GM18502 (cell line): ENCODE results near the gene RALGAPA2.

Experiments
- ATAC-seq: cut with Tn5 transposase; IDR thresholded peaks from one replicate; pipeline ENCODE4 v1.9.1; 2021; ENCODE audit warnings: mild to moderate bottlenecking; ENCODE audit not compliant: unreplicated experiment, poor library complexity

Gene RALGAPA2

GRCh38 chr20:20415321-20415720, 297.1 kb downstream of the RALGAPA2 start:
- ATAC-seq, result no peak

GRCh38 chr20:20414640-20415220, 297.7 kb downstream of the RALGAPA2 start:
- no peak for ATAC-seq

GRCh38 chr20:20413810-20414281, 298.6 kb downstream of the RALGAPA2 start:
- no peak for ATAC-seq

GRCh38 chr20:20412750-20413149, 299.7 kb downstream of the RALGAPA2 start:
- no peak for ATAC-seq

GRCh38 chr20:20411836-20412235, 300.6 kb downstream of the RALGAPA2 start:
- no peak for ATAC-seq

- ATAC-seq, result no peak
Observed at GRCh38 chr20:20411402-20411801, 301.0 kb downstream of the RALGAPA2 start.

GRCh38 chr20:20410678-20411077, 301.8 kb downstream of the RALGAPA2 start:
- ATAC-seq, result no peak

GRCh38 chr20:20409331-20409730, 303.1 kb downstream of the RALGAPA2 start:
- no peak for ATAC-seq

GRCh38 chr20:20407891-20408805, 304.3 kb downstream of the RALGAPA2 start:
- no peak for ATAC-seq

- no peak for ATAC-seq
Observed at GRCh38 chr20:20406306-20406705, 306.1 kb downstream of the RALGAPA2 start.

GRCh38 chr20:20405623-20406022, 306.8 kb downstream of the RALGAPA2 start:
- ATAC-seq, result no peak

GRCh38 chr20:20404633-20405032, 307.8 kb downstream of the RALGAPA2 start:
- ATAC-seq, result no peak

- no peak for ATAC-seq
Observed at GRCh38 chr20:20401991-20402390, 310.5 kb downstream of the RALGAPA2 start.

GRCh38 chr20:20399531-20400500, 312.6 kb downstream of the RALGAPA2 start:
- ATAC-seq, result no peak

GRCh38 chr20:20398123-20398522, 314.3 kb downstream of the RALGAPA2 start:
- no peak for ATAC-seq

- no peak for ATAC-seq
Observed at GRCh38 chr20:20396794-20397193, 315.6 kb downstream of the RALGAPA2 start.

- ATAC-seq, result no peak
Observed at GRCh38 chr20:20395903-20396568, 316.4 kb downstream of the RALGAPA2 start.

GRCh38 chr20:20395087-20395486, 317.4 kb downstream of the RALGAPA2 start:
- ATAC-seq, result no peak

GRCh38 chr20:20393207-20394120, 319.0 kb downstream of the RALGAPA2 start:
- no peak for ATAC-seq
